ENCODE data around the gene PALLD. TPM values are rescaled to one million over a fixed set of nuclear protein-coding genes. Genes with fewer than 3 reads are reported as not detected.
A peak's percentile ranks its signal among the peaks of the same experiment; 100 is the strongest.
"Not testable (repeated sequence)": the region's sequence is repeated elsewhere in the genome, so short reads cannot be mapped to it uniquely, and the experiment has no call there.

The PALLD gene
- total and polyA plus RNA-seq, 2 experiments from 2014 or later = 17.9 to 30.5 TPM

GRCh38 chr4:168724686-168725411, 228.0 kb downstream of the PALLD start:
- in situ Hi-C loops (cut with MboI) = no loop called here
- H3K4me2 ChIP-seq (ENCODE audit: unreplicated experiment) = peak overlapping the region; percentile 13
- peak; percentile 67 for DNase-seq

GRCh38 chr4:168725930-168726329, 229.1 kb downstream of the PALLD start:
- Histone ChIP-seq H3K4me1 (ENCODE audit: insufficient read depth) (peaks cover 24% of the 10 kb centered on the region), H3K9me2 (ENCODE audit: insufficient read depth) (no peaks in the 10 kb centered on the region), H4K20me1 (ENCODE audit: insufficient read depth) (no peaks in the 10 kb centered on the region), H3K9ac (no peak overlapping the region), H3K27me3 (replicated peaks; ENCODE audit: insufficient read depth) (no peaks in the 10 kb centered on the region), H3K4me2 (ENCODE audit: unreplicated experiment) (no peak overlapping the region), H3F3A (ENCODE audit: insufficient read depth) (peaks cover 34% of the 10 kb centered on the region), H3K4me3 (no peak overlapping the region), H3K36me3 (ENCODE audit: low read depth) (no peaks in the 10 kb centered on the region), H3K9me3 (ENCODE audit: low read depth) (no peaks in the 10 kb centered on the region), H3K79me2 (ENCODE audit: insufficient read depth) (no peaks in the 10 kb centered on the region), H2AFZ (no peak overlapping the region), H3K27ac (no peak overlapping the region)
- no peak for DNase-seq
- in situ Hi-C loops (cut with MboI) = no loop called here
- 97 to 98% methylated on average over 1 of the region's 1 CpG for WGBS, 2 experiments (ENCODE audit: low coverage in 1 of 2, low lambda C conversion rate in 2 of 2, missing lambda C conversion rate in 2 of 2)
- no peak for TF ChIP-seq EZH2phosphoT487 (IDR thresholded peaks at IDR 0.05; ENCODE audit: insufficient read depth, low read depth)
- TF ChIP-seq EZH2 (IDR thresholded peaks at IDR 0.05; ENCODE audit: insufficient read depth, poor library complexity, severe bottlenecking) = no peak

More at GRCh38 chr4:168724686-168725411, 228.0 kb downstream of the PALLD start:
- H3K9me2 ChIP-seq (ENCODE audit: insufficient read depth) = no peaks in the 10 kb centered on the region
- H3K9ac ChIP-seq = no peak overlapping the region
- TF ChIP-seq EZH2phosphoT487 (IDR thresholded peaks at IDR 0.05; ENCODE audit: insufficient read depth, low read depth) (no peak), EZH2 (IDR thresholded peaks at IDR 0.05; ENCODE audit: insufficient read depth, poor library complexity, severe bottlenecking) (no peak)
- WGBS, 2 experiments (ENCODE audit: low coverage in 1 of 2, low lambda C conversion rate in 2 of 2, missing lambda C conversion rate in 2 of 2) = 47 to 48% methylated on average over 5 of the region's 5 CpGs
- peaks cover 24% of the 10 kb centered on the region for H3K4me1 ChIP-seq (ENCODE audit: insufficient read depth)
- no peaks in the 10 kb centered on the region for H3K9me3 ChIP-seq (ENCODE audit: low read depth)
- H3K27ac ChIP-seq = peak overlapping the region; percentile 5; the same call in 1 of the 2 replicates
- no peaks in the 10 kb centered on the region for H3K27me3 ChIP-seq (replicated peaks; ENCODE audit: insufficient read depth)
- no peaks in the 10 kb centered on the region for H3K79me2 ChIP-seq (ENCODE audit: insufficient read depth)
- H2AFZ ChIP-seq = no peak overlapping the region
- no peaks in the 10 kb centered on the region for H4K20me1 ChIP-seq (ENCODE audit: insufficient read depth)
- peaks cover 34% of the 10 kb centered on the region for H3F3A ChIP-seq (ENCODE audit: insufficient read depth)
- H3K4me3 ChIP-seq = no peak overlapping the region
- no peaks in the 10 kb centered on the region for H3K36me3 ChIP-seq (ENCODE audit: low read depth)

DNA sequence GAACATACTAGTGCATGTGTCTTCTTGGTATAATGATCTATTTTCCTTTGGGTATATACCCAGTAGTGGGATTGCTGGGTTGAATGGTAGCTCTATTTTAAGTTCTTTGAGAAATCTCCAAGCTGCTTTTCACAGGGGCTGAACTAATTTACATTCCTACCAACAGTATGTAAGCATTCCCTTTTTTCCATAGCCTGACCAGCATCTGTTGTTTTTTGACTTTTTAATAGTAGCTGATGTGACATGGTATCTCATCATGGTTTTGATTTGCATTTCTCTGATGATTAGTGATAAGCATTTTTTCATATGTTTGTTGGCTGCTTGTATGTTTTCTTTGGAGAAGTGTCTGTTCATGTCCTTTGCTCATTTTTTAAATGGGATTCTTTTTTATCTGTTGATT, 230.3 kb downstream of the PALLD start:
- H3K27me3 ChIP-seq (replicated peaks; ENCODE audit: insufficient read depth); H3K9me3 ChIP-seq (ENCODE audit: low read depth); DNase-seq; H3K9ac ChIP-seq; H3K4me2 ChIP-seq (ENCODE audit: unreplicated experiment); H3K79me2 ChIP-seq (ENCODE audit: insufficient read depth); H3K36me3 ChIP-seq (ENCODE audit: low read depth); in situ Hi-C loops (cut with MboI); H3K9me2 ChIP-seq (ENCODE audit: insufficient read depth); H3K4me3 ChIP-seq; H4K20me1 ChIP-seq (ENCODE audit: insufficient read depth); H2AFZ ChIP-seq; H3K27ac ChIP-seq: not testable (repeated sequence)
- Histone ChIP-seq H3K4me1 (ENCODE audit: insufficient read depth) (peaks cover 24% of the 10 kb centered on the region), H3F3A (ENCODE audit: insufficient read depth) (peaks cover 32% of the 10 kb centered on the region)

GRCh38 chr4:168731006-168731636, 234.3 kb downstream of the PALLD start:
- TF ChIP-seq EZH2 (IDR thresholded peaks at IDR 0.05; ENCODE audit: insufficient read depth, poor library complexity, severe bottlenecking) (no peak), EZH2phosphoT487 (IDR thresholded peaks at IDR 0.05; ENCODE audit: insufficient read depth, low read depth) (no peak)
- Histone ChIP-seq H3K79me2 (ENCODE audit: insufficient read depth) (no peaks in the 10 kb centered on the region), H3F3A (ENCODE audit: insufficient read depth) (peaks cover 1% of the 10 kb centered on the region; the same call in 1 of the 2 replicates), H3K4me3 (no peak overlapping the region), H4K20me1 (ENCODE audit: insufficient read depth) (no peaks in the 10 kb centered on the region), H3K4me1 (ENCODE audit: insufficient read depth) (peaks cover 1% of the 10 kb centered on the region), H3K4me2 (ENCODE audit: unreplicated experiment) (no peak overlapping the region), H3K9me3 (ENCODE audit: low read depth) (no peaks in the 10 kb centered on the region), H3K27ac (no peak overlapping the region), H3K9me2 (ENCODE audit: insufficient read depth) (no peaks in the 10 kb centered on the region), H3K9ac (no peak overlapping the region), H2AFZ (no peak overlapping the region), H3K27me3 (replicated peaks; ENCODE audit: insufficient read depth) (no peaks in the 10 kb centered on the region), H3K36me3 (ENCODE audit: low read depth) (no peaks in the 10 kb centered on the region)
- DNase-seq = peak; percentile 47
- WGBS, 2 experiments (ENCODE audit: low coverage in 1 of 2, low lambda C conversion rate in 2 of 2, missing lambda C conversion rate in 2 of 2) = 84 to 85% methylated on average over 6 of the region's 6 CpGs
- in situ Hi-C loops (cut with MboI) = no loop called here

All from GM23248 (cell line).